Measurements from ENCODE around the gene RFPL1.

DNA sequence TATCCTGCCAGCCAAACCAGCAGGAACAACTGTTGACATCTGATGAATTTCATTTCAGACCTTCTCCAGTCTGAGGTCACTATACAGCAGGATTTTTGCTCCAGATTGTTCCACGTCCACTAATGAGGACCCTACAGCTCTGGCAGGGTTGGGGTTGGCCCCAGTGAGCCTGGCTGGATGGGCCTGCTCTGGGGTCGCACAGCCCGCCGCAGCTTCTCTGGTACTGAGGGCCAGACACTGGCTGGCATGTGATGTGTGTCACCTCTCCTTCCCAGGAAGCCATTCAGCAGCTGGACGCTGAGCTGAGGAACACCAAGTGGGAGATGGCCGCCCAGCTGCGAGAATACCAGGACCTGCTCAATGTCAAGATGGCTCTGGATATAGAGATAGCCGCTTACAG, 47.1 kb downstream of the RFPL1 start:
- TF ChIP-seq, protein P1, sequence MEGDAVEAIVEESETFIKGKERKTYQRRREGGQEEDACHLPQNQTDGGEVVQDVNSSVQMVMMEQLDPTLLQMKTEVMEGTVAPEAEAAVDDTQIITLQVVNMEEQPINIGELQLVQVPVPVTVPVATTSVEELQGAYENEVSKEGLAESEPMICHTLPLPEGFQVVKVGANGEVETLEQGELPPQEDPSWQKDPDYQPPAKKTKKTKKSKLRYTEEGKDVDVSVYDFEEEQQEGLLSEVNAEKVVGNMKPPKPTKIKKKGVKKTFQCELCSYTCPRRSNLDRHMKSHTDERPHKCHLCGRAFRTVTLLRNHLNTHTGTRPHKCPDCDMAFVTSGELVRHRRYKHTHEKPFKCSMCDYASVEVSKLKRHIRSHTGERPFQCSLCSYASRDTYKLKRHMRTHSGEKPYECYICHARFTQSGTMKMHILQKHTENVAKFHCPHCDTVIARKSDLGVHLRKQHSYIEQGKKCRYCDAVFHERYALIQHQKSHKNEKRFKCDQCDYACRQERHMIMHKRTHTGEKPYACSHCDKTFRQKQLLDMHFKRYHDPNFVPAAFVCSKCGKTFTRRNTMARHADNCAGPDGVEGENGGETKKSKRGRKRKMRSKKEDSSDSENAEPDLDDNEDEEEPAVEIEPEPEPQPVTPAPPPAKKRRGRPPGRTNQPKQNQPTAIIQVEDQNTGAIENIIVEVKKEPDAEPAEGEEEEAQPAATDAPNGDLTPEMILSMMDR (IDR thresholded peaks at IDR 0.05; ENCODE audit: insufficient read depth, low read length) = no peak
- no peak for TF ChIP-seq POLR2AphosphoS5 (IDR thresholded peaks at IDR 0.05; ENCODE audit: low read depth)
- TF ChIP-seq, protein P2, sequence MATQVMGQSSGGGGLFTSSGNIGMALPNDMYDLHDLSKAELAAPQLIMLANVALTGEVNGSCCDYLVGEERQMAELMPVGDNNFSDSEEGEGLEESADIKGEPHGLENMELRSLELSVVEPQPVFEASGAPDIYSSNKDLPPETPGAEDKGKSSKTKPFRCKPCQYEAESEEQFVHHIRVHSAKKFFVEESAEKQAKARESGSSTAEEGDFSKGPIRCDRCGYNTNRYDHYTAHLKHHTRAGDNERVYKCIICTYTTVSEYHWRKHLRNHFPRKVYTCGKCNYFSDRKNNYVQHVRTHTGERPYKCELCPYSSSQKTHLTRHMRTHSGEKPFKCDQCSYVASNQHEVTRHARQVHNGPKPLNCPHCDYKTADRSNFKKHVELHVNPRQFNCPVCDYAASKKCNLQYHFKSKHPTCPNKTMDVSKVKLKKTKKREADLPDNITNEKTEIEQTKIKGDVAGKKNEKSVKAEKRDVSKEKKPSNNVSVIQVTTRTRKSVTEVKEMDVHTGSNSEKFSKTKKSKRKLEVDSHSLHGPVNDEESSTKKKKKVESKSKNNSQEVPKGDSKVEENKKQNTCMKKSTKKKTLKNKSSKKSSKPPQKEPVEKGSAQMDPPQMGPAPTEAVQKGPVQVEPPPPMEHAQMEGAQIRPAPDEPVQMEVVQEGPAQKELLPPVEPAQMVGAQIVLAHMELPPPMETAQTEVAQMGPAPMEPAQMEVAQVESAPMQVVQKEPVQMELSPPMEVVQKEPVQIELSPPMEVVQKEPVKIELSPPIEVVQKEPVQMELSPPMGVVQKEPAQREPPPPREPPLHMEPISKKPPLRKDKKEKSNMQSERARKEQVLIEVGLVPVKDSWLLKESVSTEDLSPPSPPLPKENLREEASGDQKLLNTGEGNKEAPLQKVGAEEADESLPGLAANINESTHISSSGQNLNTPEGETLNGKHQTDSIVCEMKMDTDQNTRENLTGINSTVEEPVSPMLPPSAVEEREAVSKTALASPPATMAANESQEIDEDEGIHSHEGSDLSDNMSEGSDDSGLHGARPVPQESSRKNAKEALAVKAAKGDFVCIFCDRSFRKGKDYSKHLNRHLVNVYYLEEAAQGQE (IDR thresholded peaks at IDR 0.05; ENCODE audit: insufficient replicate concordance, low read depth) = no peak

Data from HL-60 (cell line).